WTC11 (cell line): ENCODE measurements around the gene ACYP2. TPM values are rescaled to one million over a fixed set of nuclear protein-coding genes. Genes with fewer than 3 reads are reported as not detected.
A peak's percentile ranks its signal among the peaks of the same experiment; 100 is the strongest.

Experiments
- ATAC-seq: fragments of 200-7000 bp; cut with Tn5 transposase; 2 replicates; pipeline ENCODE4 v1.10.0; 2021; ENCODE audit warnings: mild to moderate bottlenecking, moderate library complexity
- CTCF ChIA-PET: fragments of 300-600 bp; sonication (Branson Sonifier 250); formaldehyde crosslinking; loops from one replicate; lab custom pipeline; 2021; ENCODE audit warnings: antibody characterized with exemption; lab: Charles Lee
- POLR2A ChIA-PET: fragments of 350-600 bp; sonication (Branson Sonifier 250); formaldehyde crosslinking; loops from one replicate; lab custom pipeline; 2021; ENCODE audit warnings: antibody characterized with exemption; lab: Charles Lee
- DNase-seq: peaks from one replicate; pipeline ENCODE4 v3.0.0; 2021; ENCODE audit warnings: low spot score
- H3K27ac Mint-ChIP-seq: 2 replicates; pipeline ENCODE4 v1.8.0; 2021; ENCODE audit warnings: mixed read lengths
- H3K27me3 Mint-ChIP-seq: 2 replicates; pipeline ENCODE4 v1.8.0; 2021; ENCODE audit warnings: low read depth, mild to moderate bottlenecking, moderate library complexity, mixed read lengths
- H3K36me3 Mint-ChIP-seq: 2 replicates; pipeline ENCODE4 v1.8.0; 2021; ENCODE audit warnings: mixed read lengths
- H3K4me1 Mint-ChIP-seq: 2 replicates; pipeline ENCODE4 v1.8.0; 2022; ENCODE audit warnings: mixed read lengths
- H3K4me3 Mint-ChIP-seq: 2 replicates; pipeline ENCODE4 v1.8.0; 2021; ENCODE audit warnings: mild to moderate bottlenecking, moderate library complexity, mixed read lengths
- H3K9me3 Mint-ChIP-seq: 2 replicates; pipeline ENCODE4 v1.8.0; 2021; ENCODE audit warnings: mixed read lengths
- ATF1 ChIP-seq: sonication (generic); formaldehyde crosslinking; IDR thresholded peaks from 2 replicates; pipeline ENCODE4 v1.8.1; 2023; ENCODE audit warnings: mild to moderate bottlenecking, moderate library complexity, missing genetic modification reagents
- CBFB ChIP-seq: sonication (generic); formaldehyde crosslinking; IDR thresholded peaks from 2 replicates; pipeline ENCODE4 v1.8.1; 2022; ENCODE audit warnings: mild to moderate bottlenecking, low read depth, missing genetic modification reagents
- CREM ChIP-seq: sonication (generic); formaldehyde crosslinking; IDR thresholded peaks from 2 replicates; pipeline ENCODE4 v1.8.1; 2022; ENCODE audit warnings: mild to moderate bottlenecking, missing genetic modification reagents, moderate library complexity
- FOXJ3 ChIP-seq: sonication (generic); formaldehyde crosslinking; IDR thresholded peaks from 2 replicates; pipeline ENCODE4 v1.9.0; 2021; ENCODE audit warnings: missing genetic modification reagents, mild to moderate bottlenecking, borderline replicate concordance
- GTF2I ChIP-seq: fragments of 250-450 bp; sonication (Bioruptor Pico); conservative IDR thresholded peaks from 2 replicates; pipeline ENCODE4 v1.4.0; 2021; ENCODE audit warnings: mild to moderate bottlenecking
- JAZF1 ChIP-seq: fragments of 250-450 bp; sonication (Bioruptor Pico); IDR thresholded peaks from 2 replicates; pipeline ENCODE4 v1.9.0; 2021; ENCODE audit warnings: moderate library complexity, mild to moderate bottlenecking, inconsistent platforms
- NFATC4 ChIP-seq: fragments of 250-450 bp; sonication (Bioruptor Pico); IDR thresholded peaks from 2 replicates; pipeline ENCODE4 v1.9.0; 2021; ENCODE audit warnings: mild to moderate bottlenecking
- PRRX2 ChIP-seq: fragments of 250-450 bp; sonication (Bioruptor Pico); IDR thresholded peaks from 2 replicates; pipeline ENCODE4 v1.8.0; 2021; ENCODE audit warnings: mild to moderate bottlenecking
- TP53 ChIP-seq: sonication (generic); formaldehyde crosslinking; IDR thresholded peaks from 2 replicates; pipeline ENCODE4 v1.8.1; 2023; ENCODE audit warnings: mild to moderate bottlenecking, missing genetic modification reagents
- ZNF138 ChIP-seq: sonication (generic); formaldehyde crosslinking; conservative IDR thresholded peaks from 2 replicates; pipeline ENCODE4 v1.8.1; 2022; ENCODE audit warnings: mild to moderate bottlenecking, moderate library complexity, missing genetic modification reagents
- ZNF416 ChIP-seq: fragments of 250-450 bp; sonication (Bioruptor Pico); IDR thresholded peaks from 2 replicates; pipeline ENCODE4 v1.9.0; 2021; ENCODE audit warnings: mild to moderate bottlenecking, inconsistent platforms
- ZNF423 ChIP-seq: fragments of 250-450 bp; sonication (Bioruptor Pico); IDR thresholded peaks from 2 replicates; pipeline ENCODE4 v2.1.2; 2022; ENCODE audit warnings: mild to moderate bottlenecking, moderate library complexity
- total RNA-seq: library from RNA; stranded (reverse); gene quantifications from 3 replicates; pipeline ENCODE4 v1.2.3, GENCODE V29; 2021
- TF ChIP-seq, protein P1 (sequence below): sonication (generic); formaldehyde crosslinking; IDR thresholded peaks from 2 replicates; pipeline ENCODE4 v1.8.0; 2022; ENCODE audit warnings: mild to moderate bottlenecking, missing genetic modification reagents
- TF ChIP-seq, protein P2 (sequence below): sonication (generic); formaldehyde crosslinking; IDR thresholded peaks from 2 replicates; pipeline ENCODE4 v1.8.0; 2022; ENCODE audit warnings: mild to moderate bottlenecking, missing genetic modification reagents
- TF ChIP-seq, protein P3 (sequence below): sonication (generic); formaldehyde crosslinking; IDR thresholded peaks from 2 replicates; pipeline ENCODE4 v1.8.1; 2023; ENCODE audit warnings: mild to moderate bottlenecking, missing genetic modification reagents
- TF ChIP-seq, protein P4 (sequence below): sonication (generic); formaldehyde crosslinking; IDR thresholded peaks from 2 replicates; pipeline ENCODE4 v1.8.0; 2022; ENCODE audit warnings: mild to moderate bottlenecking, missing genetic modification reagents
- TF ChIP-seq, protein P5 (sequence below): fragments of 250-450 bp; sonication (Bioruptor Pico); conservative IDR thresholded peaks from 2 replicates; pipeline ENCODE4 v1.9.0; 2021; ENCODE audit warnings: mild to moderate bottlenecking
- TF ChIP-seq, protein P6 (sequence below): sonication (generic); formaldehyde crosslinking; IDR thresholded peaks from 2 replicates; pipeline ENCODE4 v1.8.0; 2023; ENCODE audit warnings: missing genetic modification reagents
- TF ChIP-seq, protein P7 (sequence below): sonication (generic); formaldehyde crosslinking; IDR thresholded peaks from 2 replicates; pipeline ENCODE4 v1.8.0; 2022; ENCODE audit warnings: missing genetic modification reagents

The ACYP2 gene
- total RNA-seq, 1 experiment from 2014 or later, result 4.4 TPM

DNA sequence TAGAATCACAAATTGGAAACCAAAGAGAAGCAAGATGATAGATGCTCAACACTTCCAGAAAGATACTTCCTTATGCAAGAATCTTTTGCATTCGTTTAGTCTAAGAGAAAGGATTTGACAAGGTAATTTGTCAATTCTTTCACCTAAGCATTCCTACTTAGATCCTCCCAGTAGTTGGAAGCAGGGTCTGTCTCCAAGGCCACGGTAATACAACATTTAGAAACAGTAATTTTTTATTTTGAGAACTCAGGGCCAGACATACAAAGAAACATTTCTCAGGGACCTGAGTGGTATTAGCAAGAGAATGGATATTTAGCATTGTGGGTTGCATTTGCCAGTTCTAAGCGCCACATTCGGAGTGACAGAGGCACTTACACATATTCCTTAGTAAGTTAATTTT is 68.6 kb downstream of the ACYP2 start (continued):
- TF ChIP-seq, protein P1, sequence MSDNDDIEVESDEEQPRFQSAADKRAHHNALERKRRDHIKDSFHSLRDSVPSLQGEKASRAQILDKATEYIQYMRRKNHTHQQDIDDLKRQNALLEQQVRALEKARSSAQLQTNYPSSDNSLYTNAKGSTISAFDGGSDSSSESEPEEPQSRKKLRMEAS (CRISPR knock-in tag), result no peak
- TF ChIP-seq ATF1, result no peak

DNA sequence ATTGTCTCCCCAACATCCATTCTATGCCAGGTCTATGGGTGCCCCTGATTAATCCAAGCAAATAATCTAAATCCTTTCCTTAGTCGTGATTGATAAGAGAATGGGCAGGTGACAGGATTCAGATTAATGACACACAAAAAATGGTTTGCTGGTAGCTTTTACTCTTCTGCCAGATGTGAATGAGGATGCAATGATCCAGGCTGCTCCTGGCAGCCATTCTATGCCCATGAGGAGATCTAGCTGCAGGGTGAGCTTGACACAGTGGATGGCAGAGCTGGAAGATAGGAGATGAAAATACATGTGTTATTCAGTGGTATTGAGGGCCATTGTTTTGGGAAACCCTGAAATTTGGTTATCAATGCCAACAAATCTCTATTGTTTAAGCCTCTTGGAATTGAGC is 69.7 kb downstream of the ACYP2 start:
- POLR2A ChIA-PET, result no interaction called here
- no peak for DNase-seq
- H3K27me3 Mint-ChIP-seq, result no peaks in the 10 kb centered on the region

DNA sequence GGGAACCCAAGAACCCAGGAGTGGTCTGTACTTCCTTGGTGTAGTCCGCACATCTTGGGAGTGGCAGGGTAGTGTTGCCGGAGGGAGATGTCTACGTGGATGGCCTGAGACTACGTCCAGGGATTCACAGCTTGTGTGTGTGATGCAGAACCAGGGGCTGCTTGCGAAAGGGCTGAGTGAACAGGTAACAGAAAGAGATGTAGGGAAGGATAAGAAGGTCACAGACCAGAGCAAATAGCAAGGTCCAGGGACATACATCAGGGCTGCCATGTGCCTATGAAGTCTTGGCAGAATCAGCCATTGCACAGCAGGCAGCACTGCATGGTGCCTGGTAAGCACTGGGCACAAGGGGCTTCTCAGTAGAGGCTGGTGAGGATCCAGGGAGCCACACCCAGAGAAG is 71.9 kb downstream of the ACYP2 start:
- Mint-ChIP-seq H3K4me1 (peaks cover 2% of the 10 kb centered on the region; the same call in 1 of the 2 replicates), H3K9me3 (peaks cover 11% of the 10 kb centered on the region), H3K36me3 (no peaks in the 10 kb centered on the region), H3K27me3 (no peaks in the 10 kb centered on the region), H3K27ac (no peak overlapping the region), H3K4me3 (no peak overlapping the region)
- CTCF ChIA-PET, result interaction anchor here (1.0 kb wide), 1 partner anchor 478 kb away, joined by 3 read pairs; no protein-coding TSS in a partner anchor
- POLR2A ChIA-PET, result no interaction called here
- ATAC-seq (no peak), DNase-seq (no peak)
- TF ChIP-seq, protein P2, sequence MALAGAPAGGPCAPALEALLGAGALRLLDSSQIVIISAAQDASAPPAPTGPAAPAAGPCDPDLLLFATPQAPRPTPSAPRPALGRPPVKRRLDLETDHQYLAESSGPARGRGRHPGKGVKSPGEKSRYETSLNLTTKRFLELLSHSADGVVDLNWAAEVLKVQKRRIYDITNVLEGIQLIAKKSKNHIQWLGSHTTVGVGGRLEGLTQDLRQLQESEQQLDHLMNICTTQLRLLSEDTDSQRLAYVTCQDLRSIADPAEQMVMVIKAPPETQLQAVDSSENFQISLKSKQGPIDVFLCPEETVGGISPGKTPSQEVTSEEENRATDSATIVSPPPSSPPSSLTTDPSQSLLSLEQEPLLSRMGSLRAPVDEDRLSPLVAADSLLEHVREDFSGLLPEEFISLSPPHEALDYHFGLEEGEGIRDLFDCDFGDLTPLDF, result no peak
- TF ChIP-seq, protein P1 (CRISPR knock-in tag), result no peak
- TF ChIP-seq PRRX2 (CRISPR knock-in tag) (no peak), TP53 (CRISPR knock-in tag) (no peak), CREM (no peak), CBFB (no peak), FOXJ3 (CRISPR knock-in tag) (no peak), ZNF423 (CRISPR knock-in tag) (no peak), ZNF138 (CRISPR knock-in tag) (no peak), JAZF1 (CRISPR knock-in tag) (no peak), NFATC4 (CRISPR knock-in tag) (no peak), GTF2I (CRISPR knock-in tag) (no peak), ZNF416 (CRISPR knock-in tag) (no peak)
- TF ChIP-seq, protein P3, sequence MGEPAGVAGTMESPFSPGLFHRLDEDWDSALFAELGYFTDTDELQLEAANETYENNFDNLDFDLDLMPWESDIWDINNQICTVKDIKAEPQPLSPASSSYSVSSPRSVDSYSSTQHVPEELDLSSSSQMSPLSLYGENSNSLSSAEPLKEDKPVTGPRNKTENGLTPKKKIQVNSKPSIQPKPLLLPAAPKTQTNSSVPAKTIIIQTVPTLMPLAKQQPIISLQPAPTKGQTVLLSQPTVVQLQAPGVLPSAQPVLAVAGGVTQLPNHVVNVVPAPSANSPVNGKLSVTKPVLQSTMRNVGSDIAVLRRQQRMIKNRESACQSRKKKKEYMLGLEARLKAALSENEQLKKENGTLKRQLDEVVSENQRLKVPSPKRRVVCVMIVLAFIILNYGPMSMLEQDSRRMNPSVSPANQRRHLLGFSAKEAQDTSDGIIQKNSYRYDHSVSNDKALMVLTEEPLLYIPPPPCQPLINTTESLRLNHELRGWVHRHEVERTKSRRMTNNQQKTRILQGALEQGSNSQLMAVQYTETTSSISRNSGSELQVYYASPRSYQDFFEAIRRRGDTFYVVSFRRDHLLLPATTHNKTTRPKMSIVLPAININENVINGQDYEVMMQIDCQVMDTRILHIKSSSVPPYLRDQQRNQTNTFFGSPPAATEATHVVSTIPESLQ (CRISPR knock-in tag), result no peak
- TF ChIP-seq, protein P4, sequence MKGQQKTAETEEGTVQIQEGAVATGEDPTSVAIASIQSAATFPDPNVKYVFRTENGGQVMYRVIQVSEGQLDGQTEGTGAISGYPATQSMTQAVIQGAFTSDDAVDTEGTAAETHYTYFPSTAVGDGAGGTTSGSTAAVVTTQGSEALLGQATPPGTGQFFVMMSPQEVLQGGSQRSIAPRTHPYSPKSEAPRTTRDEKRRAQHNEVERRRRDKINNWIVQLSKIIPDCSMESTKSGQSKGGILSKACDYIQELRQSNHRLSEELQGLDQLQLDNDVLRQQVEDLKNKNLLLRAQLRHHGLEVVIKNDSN (CRISPR knock-in tag), result no peak
- TF ChIP-seq, protein P5, sequence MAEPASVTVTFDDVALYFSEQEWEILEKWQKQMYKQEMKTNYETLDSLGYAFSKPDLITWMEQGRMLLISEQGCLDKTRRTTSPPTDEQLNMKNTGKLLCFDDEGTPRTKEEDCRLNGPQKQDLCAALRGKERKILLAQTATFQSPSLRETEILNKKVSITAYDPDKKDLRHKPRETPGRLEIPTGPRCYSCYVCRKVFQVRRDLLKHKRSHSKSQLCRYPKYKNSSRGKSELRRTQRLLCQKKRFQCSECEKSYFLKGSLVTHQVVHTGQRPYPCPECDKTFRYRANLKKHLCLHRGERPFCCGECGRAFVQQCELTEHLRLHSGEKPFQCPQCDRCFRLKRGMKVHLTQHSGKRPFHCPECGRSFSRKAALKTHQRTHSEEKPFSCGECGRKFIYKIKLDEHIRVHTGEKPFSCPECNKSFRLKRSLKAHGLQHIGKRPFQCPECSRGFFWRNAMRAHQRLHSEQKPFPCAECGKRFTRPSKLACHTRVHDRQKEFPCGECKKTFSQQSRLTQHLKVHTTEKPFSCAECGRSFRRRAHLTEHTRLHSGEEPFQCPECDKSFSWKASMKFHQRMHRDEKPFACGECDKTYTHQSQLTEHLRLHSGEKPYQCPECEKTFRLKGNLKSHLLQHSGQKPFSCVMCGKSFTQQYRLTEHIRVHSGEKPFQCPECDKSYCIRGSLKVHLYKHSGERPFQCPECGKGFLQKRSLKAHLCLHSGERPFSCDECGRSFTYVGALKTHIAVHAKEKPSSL (CRISPR knock-in tag), result no peak
- TF ChIP-seq, protein P6, sequence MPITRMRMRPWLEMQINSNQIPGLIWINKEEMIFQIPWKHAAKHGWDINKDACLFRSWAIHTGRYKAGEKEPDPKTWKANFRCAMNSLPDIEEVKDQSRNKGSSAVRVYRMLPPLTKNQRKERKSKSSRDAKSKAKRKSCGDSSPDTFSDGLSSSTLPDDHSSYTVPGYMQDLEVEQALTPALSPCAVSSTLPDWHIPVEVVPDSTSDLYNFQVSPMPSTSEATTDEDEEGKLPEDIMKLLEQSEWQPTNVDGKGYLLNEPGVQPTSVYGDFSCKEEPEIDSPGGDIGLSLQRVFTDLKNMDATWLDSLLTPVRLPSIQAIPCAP (CRISPR knock-in tag), result no peak

More for the DNA sequence above, 69.7 kb downstream of the ACYP2 start:
- Mint-ChIP-seq H3K4me1 (peaks cover 2% of the 10 kb centered on the region; the same call in 1 of the 2 replicates), H3K4me3 (no peak overlapping the region), H3K27ac (no peak overlapping the region), H3K9me3 (peaks cover 11% of the 10 kb centered on the region)
- no peak for ATAC-seq
- TF ChIP-seq, protein P7, sequence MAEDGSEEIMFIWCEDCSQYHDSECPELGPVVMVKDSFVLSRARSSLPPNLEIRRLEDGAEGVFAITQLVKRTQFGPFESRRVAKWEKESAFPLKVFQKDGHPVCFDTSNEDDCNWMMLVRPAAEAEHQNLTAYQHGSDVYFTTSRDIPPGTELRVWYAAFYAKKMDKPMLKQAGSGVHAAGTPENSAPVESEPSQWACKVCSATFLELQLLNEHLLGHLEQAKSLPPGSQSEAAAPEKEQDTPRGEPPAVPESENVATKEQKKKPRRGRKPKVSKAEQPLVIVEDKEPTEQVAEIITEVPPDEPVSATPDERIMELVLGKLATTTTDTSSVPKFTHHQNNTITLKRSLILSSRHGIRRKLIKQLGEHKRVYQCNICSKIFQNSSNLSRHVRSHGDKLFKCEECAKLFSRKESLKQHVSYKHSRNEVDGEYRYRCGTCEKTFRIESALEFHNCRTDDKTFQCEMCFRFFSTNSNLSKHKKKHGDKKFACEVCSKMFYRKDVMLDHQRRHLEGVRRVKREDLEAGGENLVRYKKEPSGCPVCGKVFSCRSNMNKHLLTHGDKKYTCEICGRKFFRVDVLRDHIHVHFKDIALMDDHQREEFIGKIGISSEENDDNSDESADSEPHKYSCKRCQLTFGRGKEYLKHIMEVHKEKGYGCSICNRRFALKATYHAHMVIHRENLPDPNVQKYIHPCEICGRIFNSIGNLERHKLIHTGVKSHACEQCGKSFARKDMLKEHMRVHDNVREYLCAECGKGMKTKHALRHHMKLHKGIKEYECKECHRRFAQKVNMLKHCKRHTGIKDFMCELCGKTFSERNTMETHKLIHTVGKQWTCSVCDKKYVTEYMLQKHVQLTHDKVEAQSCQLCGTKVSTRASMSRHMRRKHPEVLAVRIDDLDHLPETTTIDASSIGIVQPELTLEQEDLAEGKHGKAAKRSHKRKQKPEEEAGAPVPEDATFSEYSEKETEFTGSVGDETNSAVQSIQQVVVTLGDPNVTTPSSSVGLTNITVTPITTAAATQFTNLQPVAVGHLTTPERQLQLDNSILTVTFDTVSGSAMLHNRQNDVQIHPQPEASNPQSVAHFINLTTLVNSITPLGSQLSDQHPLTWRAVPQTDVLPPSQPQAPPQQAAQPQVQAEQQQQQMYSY (CRISPR knock-in tag), result no peak
- TF ChIP-seq GTF2I (CRISPR knock-in tag), result peak; percentile 50; the same call in 1 of the 2 replicates
- TF ChIP-seq, all 79 proteins: peak for 1
- CTCF ChIA-PET, result no interaction called here
- no peaks in the 10 kb centered on the region for H3K36me3 Mint-ChIP-seq
